ENCODE data around the gene IFNG-AS1. TPM values are rescaled to one million over a fixed set of nuclear protein-coding genes. Genes with fewer than 3 reads are reported as not detected.
A peak's percentile ranks its signal among the peaks of the same experiment; 100 is the strongest.

The IFNG-AS1 gene
- total RNA-seq, 4 donors from 2014 or later = not detected

DNA sequence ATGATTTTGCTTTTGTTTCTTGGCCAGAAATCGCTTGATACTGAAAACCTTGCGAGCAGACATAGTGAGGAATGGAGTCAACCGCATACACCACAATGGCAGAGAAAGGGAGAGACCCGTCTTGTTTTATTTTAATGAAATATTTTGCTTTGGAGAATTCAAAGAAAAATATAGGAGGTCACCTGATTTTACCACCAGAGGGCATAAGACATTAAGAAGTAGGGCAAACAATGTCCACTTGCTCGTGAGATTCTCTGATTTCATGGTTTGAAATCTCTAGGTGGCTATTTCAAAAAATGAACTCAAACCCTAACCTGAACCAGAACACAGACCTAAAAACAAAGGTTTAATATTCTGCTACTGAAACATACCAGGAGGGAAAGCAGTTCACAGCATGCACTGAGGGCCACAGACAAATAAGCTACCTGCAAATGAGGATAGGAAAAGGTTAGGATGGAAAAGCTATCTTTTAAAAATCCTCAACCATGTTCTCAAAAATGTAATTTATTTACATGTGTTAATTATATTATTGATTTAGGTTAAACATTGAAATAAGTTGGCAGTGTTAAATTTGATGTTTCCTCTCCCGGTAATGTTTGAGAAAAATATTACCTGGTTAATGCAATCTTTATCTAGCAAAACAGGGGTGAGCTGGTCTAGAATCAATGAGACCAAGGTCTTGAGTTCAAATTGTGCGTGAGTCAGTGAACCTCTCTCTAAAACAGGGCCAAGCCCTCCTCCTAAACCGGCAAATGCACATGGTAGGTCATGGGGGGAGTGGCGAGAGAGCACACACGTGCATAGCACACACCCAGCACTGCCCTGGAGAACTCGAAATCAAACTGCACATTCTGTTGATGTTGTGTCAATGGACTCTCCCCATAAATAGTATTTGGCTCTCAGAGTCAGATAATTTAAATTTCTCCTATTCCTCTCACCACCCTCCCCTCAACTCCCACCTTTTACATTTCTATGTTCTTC, 12.5 kb downstream of the IFNG-AS1 start:
- TF ChIP-seq, protein P1, sequence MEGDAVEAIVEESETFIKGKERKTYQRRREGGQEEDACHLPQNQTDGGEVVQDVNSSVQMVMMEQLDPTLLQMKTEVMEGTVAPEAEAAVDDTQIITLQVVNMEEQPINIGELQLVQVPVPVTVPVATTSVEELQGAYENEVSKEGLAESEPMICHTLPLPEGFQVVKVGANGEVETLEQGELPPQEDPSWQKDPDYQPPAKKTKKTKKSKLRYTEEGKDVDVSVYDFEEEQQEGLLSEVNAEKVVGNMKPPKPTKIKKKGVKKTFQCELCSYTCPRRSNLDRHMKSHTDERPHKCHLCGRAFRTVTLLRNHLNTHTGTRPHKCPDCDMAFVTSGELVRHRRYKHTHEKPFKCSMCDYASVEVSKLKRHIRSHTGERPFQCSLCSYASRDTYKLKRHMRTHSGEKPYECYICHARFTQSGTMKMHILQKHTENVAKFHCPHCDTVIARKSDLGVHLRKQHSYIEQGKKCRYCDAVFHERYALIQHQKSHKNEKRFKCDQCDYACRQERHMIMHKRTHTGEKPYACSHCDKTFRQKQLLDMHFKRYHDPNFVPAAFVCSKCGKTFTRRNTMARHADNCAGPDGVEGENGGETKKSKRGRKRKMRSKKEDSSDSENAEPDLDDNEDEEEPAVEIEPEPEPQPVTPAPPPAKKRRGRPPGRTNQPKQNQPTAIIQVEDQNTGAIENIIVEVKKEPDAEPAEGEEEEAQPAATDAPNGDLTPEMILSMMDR (IDR thresholded peaks at IDR 0.05) = peak in 1 of 5 experiments; percentile 7
- no peak for TF ChIP-seq EP300 (IDR thresholded peaks at IDR 0.05)
- Histone ChIP-seq H3K27me3 (no peaks in the 10 kb centered on the region), H3K9me3 (no peaks in the 10 kb centered on the region), H3K36me3 (no peaks in the 10 kb centered on the region), H3K4me3 (no peak overlapping the region), H3K4me1 (no peaks in the 10 kb centered on the region), H3K27ac (no peak overlapping the region)
- 77 to 79% methylated on average over 11 of the region's 11 CpGs for whole genome bisulfite sequencing, 2 donors
- no peak for DNase-seq (ENCODE audit: low spot score in 2 of 2)

DNA sequence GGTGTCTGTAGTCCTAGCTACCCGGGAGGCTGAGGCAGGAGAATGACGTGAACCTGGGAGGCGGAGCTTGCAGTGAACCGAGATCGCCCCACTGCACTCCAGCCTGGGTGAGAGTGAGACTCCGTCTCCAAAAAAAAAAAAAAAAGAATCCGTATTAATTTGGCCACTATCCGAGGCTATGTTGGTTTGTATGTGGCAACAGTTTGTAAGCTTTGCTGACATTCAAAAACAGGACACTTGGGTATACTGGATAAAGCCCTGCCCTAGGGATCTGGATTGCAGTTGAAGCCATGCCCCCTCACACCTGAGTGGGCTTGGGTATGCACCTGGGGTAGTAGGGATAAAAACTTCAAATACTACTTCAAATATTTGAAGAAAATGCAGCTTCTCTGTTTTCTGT, 14.5 kb downstream of the IFNG-AS1 start:
- H3K4me1 ChIP-seq = no peaks in the 10 kb centered on the region
- TF ChIP-seq EP300 (IDR thresholded peaks at IDR 0.05) = no peak
- TF ChIP-seq POLR2A (IDR thresholded peaks at IDR 0.05) = no peak
- TF ChIP-seq, protein P1 (IDR thresholded peaks at IDR 0.05) = no peak
- no peaks in the 10 kb centered on the region for H3K9me3 ChIP-seq
- 93 to 96% methylated on average over 8 of the region's 8 CpGs for whole genome bisulfite sequencing, 2 donors
- no peak overlapping the region for H3K27ac ChIP-seq
- no peaks in the 10 kb centered on the region for H3K36me3 ChIP-seq
- H3K4me3 ChIP-seq = no peak overlapping the region
- H3K27me3 ChIP-seq = no peaks in the 10 kb centered on the region
- DNase-seq (ENCODE audit: low spot score in 2 of 2) = no peak

- Histone ChIP-seq H3K36me3 (no peaks in the 10 kb centered on the region), H3K27me3 (no peaks in the 10 kb centered on the region), H3K9me3 (no peaks in the 10 kb centered on the region), H3K4me3 (no peak overlapping the region), H3K27ac (no peak overlapping the region), H3K4me1 (no peaks in the 10 kb centered on the region)
- no peak for DNase-seq (ENCODE audit: low spot score in 2 of 2)
- no peak for TF ChIP-seq EP300 (IDR thresholded peaks at IDR 0.05)
- TF ChIP-seq, protein P1 (IDR thresholded peaks at IDR 0.05) = no peak
- TF ChIP-seq POLR2A (IDR thresholded peaks at IDR 0.05) = no peak
- WGBS, 2 donors = 35 to 36% methylated on average over 1 of the region's 1 CpG
These were observed 17.8 kb downstream of the IFNG-AS1 start for GRCh38 chr12:68007033-68007432.

DNA sequence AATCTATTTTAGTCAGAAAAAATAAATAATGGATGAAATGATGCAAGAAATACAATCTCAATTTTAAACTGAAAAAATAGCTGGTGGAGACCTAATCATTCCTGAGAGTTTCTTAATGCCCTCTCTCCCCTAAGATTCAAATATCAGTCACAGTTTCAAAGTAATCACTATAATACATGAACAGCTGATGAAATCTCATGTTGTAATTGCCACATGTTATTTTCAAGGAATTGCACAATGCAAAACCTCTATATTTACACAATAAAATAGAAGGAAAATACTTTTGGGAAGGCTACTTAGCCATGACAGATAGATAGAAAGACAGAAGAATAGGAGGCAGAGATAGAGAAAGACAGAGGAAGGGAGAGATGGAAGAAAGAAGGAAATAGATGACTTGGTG, 18.2 kb downstream of the IFNG-AS1 start:
- Histone ChIP-seq H3K4me1 (no peaks in the 10 kb centered on the region), H3K27me3 (no peaks in the 10 kb centered on the region), H3K9me3 (no peaks in the 10 kb centered on the region), H3K4me3 (no peak overlapping the region), H3K27ac (no peak overlapping the region), H3K36me3 (no peaks in the 10 kb centered on the region)
- DNase-seq (ENCODE audit: low spot score in 2 of 2) = no peak
- TF ChIP-seq POLR2A (IDR thresholded peaks at IDR 0.05) = no peak
- TF ChIP-seq, protein P1 (IDR thresholded peaks at IDR 0.05) = no peak
- no peak for TF ChIP-seq EP300 (IDR thresholded peaks at IDR 0.05)

- H3K9me3 ChIP-seq = no peaks in the 10 kb centered on the region
- H3K36me3 ChIP-seq = no peaks in the 10 kb centered on the region
- TF ChIP-seq, protein P1 (IDR thresholded peaks at IDR 0.05) = no peak
- TF ChIP-seq EP300 (IDR thresholded peaks at IDR 0.05) (no peak), POLR2A (IDR thresholded peaks at IDR 0.05) (no peak)
- H3K4me3 ChIP-seq = no peak overlapping the region
- no peaks in the 10 kb centered on the region for H3K27me3 ChIP-seq
- 85 to 86% methylated on average over 6 of the region's 6 CpGs for WGBS, 2 donors
- no peak overlapping the region for H3K27ac ChIP-seq
- no peaks in the 10 kb centered on the region for H3K4me1 ChIP-seq
- DNase-seq (ENCODE audit: low spot score in 2 of 2) = no peak
These were observed 22.1 kb downstream of the IFNG-AS1 start for GRCh38 chr12:68011206-68011881.
